ENCODE data around the gene RAB6C. TPM values are rescaled to one million over a fixed set of nuclear protein-coding genes. Genes with fewer than 3 reads are reported as not detected.
"Not testable (repeated sequence)": the region's sequence is repeated elsewhere in the genome, so short reads cannot be mapped to it uniquely, and the experiment has no call there.

RAB6C gene
- total RNA-seq, result not detected

DNA sequence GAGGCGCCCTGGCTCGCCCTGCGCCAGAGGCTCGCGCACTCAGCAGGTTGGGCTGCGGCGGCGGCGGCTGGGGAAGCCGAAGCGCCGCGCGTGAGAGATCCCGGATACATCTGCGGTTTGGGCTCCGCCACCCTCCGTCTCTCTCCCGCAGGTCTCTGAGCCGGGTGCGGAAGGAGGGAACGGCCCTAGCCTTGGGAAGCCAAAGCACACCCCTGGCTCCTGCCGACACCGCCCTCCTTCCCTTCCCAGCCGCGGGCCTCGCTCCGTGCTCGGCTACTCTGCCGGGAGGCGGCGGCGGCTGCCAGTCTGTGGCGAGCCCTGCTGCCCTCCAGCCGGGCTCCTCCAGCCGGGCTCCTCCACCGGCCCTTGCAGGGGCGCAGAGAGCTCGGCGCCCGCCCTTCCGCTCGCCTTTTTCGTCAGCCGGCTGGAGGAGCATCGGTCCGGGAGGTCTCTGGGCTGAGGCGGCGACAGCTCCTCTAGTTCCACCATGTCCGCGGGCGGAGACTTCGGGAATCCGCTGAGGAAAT, at the start of gene RAB6C:
RAB6C (plus strand) TSS at position 38 of the 527 bp plus-strand sequence; CDS start at position 488, 450 bp downstream.
- DNase-seq, result not testable (repeated sequence)

DNA sequence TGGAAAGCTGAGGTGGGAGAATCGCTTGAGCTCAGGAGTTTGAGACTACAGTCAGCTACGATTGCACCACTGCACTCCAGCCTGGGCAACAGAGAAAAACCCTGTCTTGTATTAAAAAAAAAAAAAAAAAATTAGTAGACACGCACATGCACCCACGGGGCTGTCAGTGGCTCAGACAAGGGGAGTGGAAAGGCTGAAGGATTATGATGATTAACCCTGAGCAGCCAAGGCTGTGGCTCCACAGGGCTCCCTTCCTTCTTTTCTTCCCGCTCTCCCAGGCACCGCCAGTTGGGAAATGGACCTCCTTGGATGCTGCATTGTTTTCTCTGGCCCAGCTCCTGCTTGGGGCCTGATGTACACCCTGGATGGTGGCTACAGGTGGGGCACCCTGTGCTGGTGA, 49.0 kb upstream of the RAB6C start:
- DNase-seq, result no peak

DNA sequence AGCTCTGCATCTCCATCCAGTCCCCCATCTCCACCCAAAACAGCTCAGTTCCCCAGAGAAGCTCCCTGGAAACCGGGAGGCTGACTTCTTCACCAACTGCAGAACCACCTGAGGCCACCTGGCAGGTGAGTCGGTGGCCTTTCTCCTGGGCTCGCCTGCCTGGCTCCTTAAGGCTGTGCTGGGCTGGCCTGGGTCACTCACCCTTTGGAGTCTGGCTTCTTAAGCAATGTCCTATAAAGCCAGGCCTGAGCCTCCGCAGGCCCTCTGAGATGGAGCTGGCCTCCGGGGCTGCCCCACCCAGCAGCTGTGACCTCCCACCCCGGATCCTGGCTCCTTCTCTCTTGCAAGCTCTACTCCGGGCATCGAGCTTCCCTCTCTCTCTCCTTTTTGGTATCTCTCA, 46.1 kb upstream of the RAB6C start:
- DNase-seq, result not testable (repeated sequence)

DNA sequence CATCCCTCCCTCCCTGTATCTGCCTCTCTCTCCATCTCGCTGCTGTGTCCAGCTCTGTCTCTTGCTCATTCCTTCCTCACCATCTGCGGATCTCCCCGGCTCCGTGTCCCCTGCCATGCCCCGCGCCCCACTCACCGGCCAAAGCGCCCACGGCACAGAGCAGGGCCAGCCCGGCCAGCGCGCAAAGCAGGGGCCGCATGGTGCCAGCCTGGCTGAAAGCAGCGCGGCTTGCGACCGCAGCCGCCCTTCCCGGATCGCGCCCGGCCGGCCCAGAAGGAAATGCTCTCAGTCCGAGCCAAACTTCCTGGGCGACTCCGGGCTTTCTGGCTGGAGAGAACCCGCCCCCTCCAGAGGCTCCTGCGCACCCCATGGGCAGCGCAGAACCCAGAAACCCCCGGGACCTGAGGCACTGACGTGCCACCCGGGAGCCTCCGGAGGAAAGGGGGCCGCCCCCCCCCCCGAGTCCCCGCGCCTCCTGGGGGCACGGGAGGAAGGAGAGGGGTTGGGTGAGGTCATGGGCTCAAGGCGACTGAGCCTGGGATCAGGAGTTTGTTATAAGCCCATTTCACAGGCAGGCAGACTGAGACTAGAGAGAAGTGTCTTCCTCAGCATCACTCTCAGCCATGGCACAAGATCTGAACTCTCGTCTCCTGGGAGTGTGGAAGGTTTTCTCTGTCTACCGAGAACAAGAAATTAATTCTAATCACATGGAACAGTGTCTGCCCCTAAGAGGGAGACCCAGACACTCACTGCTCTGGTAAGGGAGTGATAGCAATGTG, 45.2 kb upstream of the RAB6C start:
- DNase-seq, result no peak

DNA sequence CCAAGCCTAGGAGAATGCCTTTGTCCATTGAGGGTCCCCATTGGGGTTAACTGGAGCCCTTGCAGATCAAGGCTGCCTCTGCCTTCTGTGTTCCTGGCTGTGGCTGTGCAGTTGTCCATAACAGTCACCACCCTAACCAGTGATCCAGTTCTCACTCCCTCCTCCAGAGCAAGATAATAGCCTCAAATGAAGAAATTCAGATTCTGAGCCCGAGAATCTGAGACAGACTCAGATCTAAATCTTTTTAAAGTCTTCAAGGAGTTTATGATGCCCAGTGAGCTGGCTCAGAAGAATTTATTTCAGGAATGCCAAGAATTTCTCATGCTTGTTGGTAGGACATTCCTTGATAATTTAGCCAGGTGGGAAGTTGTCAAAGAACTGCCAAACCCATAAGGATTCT, 44.3 kb upstream of the RAB6C start:
- no peak for DNase-seq

DNA sequence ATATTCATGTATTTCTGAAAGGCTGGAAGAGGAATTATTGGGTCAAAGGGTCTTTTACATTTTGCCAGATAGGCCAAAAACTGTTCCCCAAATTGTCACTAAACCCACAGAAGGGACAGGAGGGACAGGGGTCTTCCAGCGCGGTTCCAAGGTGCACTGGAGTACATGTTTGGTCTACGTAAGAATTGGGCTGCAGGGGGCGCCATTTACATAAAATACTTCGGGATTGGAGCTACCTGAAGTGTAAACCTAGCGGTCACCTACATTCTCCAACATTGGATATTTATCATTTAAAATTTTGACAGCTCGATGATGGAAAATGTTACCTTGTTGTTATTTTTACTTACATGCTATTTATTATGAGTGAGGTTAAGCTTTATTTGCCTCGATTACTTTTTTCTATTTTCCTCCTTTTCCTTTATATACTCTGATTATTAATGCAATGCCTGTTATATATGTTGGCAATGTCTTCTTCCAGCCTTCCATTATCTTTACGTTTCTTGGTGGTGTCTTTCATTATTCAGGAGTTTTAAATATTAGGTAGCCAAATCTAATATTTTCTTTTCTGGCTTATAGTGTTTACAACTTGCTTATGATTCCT, 43.0 kb upstream of the RAB6C start:
- no peak for DNase-seq

DNA sequence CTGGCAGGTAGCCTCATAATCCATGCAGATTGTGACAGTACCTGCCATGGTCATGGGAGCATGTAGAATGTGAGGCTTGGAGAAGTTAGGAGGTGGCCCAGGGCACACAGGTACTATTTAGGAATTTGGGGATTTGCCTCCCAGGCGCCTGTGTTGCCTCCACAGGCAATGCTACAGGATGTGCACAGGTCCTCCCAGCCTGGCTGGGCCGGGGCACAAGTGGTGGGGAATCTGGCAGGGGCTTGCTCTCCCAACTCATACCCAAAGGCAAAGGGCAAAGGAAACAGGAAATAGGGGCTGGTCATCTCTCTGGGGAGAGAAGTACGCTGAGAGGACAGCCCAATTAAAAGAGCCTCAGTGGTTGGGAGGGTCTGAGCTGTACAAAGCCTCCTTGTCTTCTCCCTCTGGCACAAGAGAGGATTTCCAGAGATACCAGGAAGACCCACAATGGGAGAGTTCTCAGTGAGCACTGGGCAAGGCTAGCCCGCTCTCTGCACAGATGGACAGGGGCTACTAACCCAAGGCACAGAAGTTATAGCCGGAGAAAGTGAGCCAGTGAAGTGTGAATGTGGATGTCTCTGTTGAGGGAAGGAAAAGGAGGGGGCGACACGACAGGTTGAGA, 40.5 kb upstream of the RAB6C start:
- not testable (repeated sequence) for DNase-seq

DNA sequence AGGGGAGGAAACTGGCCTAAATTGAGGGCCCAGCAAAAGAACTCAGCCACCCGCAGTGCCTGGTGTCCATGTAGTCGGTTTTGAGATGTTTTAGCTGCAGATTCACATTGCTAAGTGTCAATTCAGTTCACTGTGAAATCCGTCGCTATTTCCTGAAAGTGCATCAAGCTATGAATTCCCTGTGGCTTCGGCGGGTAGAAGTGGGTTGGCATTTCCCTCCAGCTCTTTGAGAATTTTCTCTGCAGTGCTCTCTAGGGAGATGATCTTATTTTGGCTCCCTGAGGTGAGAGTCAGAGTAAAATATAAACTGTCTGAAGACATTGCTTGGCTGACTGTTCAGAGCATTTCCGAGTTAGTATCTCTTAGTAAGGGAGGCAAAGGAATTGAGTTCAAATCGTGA, 36.0 kb upstream of the RAB6C start:
- not testable (repeated sequence) for DNase-seq

DNA sequence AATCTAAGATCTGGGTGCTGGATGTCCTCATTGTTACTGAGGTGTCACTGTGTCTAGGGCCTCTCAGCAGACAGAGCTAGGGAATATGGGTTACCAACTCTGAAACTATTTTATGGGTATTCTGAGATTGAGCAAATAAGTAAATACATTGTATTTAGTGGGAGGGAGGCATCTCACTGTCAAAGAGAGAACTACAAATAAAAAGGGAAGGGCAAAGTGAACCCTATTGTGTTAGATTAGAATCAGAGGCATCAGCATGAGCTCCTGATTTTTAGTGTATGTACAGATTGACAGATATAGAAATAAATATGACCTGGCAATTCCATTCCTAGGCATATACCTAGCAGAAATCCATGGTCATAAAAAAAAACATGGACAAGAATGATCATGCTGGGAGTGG, 33.9 kb upstream of the RAB6C start:
- no peak for DNase-seq

DNA sequence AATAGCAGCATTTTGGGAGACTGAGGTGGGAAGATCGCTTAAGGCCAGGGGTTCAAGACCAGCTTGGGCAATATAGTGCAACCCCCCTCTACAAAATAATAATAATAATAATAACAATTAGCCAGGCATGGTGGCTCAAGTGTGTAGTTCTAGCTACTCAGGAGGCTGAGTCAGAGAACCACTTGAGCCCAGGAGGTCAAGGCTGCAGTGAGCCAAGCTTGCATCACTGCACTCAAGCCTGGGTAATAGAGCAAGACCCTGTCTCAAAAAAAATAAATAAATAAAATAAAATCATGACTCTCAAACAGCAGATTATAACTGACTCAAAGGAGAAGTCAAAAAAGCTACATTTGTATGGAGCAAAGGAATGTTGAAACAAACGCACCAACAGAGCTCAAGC, 31.8 kb upstream of the RAB6C start:
- not testable (repeated sequence) for DNase-seq

DNA sequence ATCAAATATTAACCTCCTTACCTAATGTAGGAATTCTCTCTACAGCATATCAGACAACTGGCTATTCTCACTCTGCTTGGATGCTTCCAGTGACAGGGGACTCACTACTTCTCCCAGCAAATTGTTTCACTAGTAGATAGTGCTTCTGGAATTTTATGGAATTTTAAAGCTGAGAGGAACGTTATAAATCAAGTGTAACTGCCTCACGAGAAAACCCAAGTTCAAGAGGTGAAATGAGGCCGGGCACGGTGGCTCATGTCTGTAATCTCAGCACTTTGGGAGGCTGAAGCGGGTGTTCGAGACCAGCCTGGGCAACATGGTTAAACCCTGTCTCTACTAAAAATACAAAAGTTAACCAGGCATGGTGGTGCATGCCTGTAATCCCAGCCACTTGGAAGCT, 23.3 kb upstream of the RAB6C start:
- DNase-seq, result not testable (repeated sequence)

DNA sequence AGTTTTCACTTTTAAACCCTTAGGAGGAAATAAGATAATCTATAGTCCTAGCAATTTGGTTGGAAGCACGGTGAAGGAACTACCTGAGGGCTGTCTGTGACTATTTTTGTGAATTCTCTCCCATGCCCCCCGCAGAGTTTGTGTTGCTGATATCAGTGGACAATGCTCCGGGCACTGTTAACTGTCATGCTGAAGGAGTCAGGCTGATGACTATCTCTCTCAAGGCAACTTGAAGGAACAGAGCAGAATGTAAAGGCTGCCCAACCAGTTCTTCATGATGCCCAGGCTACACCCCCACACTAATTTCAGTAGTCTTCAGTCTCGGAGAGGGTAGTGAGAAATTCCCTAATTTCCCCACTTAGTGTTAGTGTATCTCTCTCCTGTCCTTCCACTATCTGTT, 21.6 kb upstream of the RAB6C start:
- DNase-seq, result no peak

DNA sequence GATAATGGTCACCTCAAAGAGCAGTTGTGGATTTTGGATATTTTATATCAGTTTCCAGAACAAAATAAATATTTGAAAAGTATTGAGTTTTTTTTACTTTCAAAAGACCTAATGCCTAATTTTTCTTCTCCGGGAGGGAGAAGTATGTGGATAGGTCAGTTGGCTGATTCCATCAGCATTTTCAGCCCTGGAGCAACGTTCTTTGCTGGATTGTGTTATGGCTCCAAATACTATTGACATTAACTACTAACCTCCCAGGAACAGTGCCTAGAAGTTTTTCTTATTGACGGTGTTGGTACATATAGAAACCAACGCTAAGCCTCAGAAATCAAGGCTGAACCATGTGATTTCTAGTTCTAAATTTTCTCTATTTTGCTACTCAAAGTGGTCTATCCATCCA, 20.7 kb upstream of the RAB6C start:
- DNase-seq, result not testable (repeated sequence)

DNA sequence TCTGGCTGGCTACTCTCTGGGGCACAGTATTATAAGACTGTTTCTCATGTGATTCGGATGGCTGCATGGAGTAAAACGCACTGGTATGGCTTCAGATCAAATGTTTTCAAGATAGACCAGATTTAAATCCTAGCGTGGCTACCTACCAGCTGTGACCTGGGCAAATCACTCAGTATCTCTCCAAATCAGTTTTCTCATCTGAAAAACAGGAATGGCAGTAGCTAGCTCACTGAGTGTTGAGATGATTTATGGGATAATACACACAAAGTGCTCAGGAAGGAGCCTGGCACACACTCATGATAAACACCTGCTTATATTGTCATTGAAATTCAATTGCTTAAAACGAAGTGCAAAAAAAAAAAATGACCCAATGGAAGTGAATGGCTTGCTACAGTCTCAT, 10.9 kb upstream of the RAB6C start:
- DNase-seq, result not testable (repeated sequence)

DNA sequence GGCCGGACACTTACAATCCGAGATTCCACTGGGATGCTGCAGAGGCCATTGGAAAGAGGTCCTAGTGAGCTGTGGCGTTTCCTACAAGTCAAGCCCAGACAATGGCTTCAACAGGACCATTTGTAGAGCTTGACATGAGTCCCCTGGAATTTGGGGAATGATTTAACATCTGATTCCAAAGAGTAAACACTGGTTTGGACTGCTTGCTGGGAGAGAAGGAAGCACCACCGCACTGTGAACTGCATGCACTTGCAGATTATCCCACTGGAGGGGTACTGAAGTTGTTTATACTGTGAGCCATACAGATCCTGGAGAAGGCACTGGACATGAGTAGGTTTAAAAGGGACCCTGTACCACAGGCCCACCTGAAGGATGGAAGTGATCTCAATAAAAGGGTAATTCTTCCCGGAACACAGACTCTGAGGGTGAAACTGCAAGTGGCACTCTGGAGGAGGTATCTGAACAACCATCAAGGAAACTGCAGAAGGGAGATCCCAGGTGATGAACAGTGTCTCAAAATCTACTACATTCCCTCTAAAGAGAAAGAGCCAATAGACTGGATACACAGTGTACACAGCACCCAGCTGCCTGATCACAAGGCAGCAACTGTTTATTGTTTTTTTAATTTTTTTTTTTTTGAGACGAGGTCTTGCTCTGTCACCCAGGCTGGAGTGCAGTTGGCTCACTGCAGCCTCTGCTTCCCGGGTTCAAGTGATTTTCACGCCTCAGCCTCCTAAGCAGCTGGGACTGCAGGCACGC, 4.3 kb upstream of the RAB6C start:
- no peak for DNase-seq

DNA sequence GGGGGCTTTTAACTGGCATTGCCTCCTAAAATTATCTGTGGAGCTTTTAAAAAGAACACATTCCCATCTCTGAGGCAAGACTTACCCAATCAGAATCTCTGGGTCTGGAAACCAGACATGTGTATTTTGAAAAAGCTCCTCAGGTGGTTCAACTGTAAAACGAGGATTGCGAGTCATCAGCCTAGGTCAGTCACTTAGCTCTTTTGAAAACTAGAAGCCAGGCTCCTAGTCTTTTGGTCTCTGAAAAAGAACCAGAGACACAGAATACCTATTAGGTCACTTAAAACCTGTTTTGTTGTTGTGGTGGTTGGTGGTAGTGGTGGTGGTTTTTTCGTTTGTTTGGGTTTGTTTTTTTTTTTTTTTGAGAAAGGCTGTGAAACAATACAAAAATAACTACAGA, 2.5 kb upstream of the RAB6C start:
- DNase-seq, result not testable (repeated sequence)

DNA sequence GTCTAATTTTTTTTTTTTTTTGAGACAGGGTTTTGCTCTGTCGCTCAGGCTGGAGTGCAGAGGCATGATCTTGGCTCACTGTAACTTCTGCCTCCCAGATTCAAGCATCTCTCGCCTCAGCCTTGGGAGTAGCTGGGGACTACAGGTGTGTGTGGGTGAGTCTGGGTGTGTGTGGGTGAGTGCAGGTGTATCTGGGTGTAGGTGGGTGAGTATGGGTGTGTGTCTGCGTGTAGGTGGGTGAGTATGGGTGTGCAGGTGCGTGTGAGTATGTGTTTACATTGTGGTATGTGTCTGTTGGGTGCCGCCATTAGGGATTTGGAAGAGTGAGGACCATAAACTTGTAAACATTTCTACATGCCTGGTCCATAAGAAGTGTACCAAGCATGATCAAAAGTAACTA, 1.5 kb upstream of the RAB6C start:
- DNase-seq, result no peak

DNA sequence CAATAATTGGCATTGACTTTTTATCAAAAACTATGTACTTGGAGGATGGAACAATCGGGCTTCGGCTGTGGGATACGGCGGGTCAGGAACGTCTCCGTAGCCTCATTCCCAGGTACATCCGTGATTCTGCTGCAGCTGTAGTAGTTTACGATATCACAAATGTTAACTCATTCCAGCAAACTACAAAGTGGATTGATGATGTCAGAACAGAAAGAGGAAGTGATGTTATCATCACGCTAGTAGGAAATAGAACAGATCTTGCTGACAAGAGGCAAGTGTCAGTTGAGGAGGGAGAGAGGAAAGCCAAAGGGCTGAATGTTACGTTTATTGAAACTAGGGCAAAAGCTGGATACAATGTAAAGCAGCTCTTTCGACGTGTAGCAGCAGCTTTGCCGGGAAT, 780 bp downstream of the RAB6C start:
- not testable (repeated sequence) for DNase-seq

DNA sequence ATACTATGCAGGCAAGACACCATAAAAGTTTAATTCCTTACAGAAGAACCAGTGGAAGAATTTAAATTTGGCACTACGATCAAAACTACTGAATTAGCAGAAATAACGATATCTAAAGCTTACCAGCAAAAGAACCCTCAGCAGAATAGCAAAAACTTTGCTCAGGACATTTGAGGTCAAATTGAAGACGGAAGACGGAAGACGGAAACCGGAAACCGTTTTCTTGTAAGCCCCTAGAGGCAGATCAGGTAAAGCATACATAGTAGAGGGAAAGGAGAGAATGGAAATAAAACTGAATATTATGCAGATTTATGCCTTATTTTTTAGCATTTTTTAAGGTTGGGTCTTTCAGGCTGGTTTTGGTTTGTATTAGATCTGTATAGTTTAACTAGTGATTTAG, 2.2 kb downstream of the RAB6C start:
- DNase-seq, result not testable (repeated sequence)

DNA sequence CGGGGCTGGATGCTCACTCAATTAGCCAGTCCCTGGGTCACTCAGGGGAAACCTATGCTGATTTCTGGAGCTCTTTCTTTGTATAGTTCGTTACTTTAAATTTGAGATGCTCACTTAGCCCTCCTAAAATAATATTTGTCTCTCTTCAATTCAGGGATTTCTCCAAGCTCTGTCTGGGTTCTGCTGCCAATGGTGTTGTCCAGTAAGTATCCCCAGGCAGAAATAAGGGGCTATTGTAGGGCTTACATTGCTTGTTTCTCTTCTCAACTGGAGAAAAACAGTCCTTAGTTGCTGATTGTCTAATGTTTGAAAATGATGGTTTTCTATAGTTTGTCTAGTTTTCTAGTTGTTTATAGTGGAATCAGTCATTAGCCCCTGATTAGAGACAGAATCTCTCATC, 5.0 kb downstream of the RAB6C start:
- DNase-seq, result no peak

DNA sequence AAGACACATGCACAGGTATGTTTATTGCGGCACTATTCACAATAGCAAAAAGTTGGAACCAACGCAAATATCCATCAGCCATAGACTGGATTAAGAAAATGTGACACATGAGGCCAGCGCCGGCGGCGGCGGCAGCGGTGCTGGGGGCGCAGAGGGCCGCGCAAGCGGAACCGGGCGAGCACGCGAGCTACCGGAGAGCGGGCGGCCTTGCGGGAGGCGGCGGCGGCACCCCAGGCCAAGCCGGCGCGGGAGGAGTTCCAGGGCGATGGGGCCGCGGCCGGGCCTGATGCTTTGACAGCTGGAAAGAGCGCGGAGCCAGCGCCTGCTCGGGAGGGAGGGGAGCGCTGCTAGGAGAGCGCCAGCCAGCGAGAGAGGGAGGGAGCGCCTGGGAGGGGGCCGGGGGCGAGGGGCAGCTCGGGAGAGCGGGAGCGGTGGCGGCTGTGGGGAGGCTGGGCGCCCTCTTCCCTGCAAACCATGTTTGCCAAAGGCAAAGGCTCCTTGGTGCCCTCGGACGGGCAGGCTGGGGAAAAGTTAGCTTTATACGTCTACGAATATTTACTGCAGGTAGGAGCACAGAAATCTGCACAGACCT, 13.0 kb downstream of the RAB6C start:
- not testable (repeated sequence) for DNase-seq

DNA sequence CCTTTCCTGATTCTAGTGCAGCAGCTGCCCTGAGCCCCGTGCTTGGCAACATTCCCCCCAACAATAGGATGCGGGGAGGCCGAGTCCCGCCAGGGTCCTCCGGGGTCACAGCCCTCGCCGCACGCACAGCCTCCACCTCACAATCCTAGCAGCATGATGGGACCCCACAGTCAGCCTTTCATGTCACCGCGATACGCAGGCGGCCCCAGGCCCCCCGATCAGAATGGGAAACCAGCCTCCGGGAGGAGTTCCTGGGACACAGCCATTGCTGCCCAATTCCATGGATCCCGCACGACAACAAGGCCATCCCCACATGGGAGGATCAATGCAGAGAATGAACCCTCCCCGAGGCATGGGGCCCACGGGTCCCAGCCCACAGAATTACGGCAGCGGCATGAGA, 13.7 kb downstream of the RAB6C start:
- not testable (repeated sequence) for DNase-seq

All from skin of body (tissue), 2 donors.